Esophagus squamous epithelium (tissue), 5 donors: ENCODE measurements around the gene PNISR. TPM values are rescaled to one million over a fixed set of nuclear protein-coding genes. Genes with fewer than 3 reads are reported as not detected.
"Not testable (repeated sequence)": the region's sequence is repeated elsewhere in the genome, so short reads cannot be mapped to it uniquely, and the experiment has no call there.

Experiments used
- DNase-seq: peaks from one replicate; lab custom pipeline; 2025; lab: John Stamatoyannopoulos, UW
- H3K27ac ChIP-seq, 4 donors: fragments of 200-600 bp; sonication (generic); one replicate each; pipeline ENCODE4 v1.5.1; 2016 to 2019; ENCODE audit warnings: mild to moderate bottlenecking in 1 of 4
- H3K27me3 ChIP-seq, 4 donors: fragments of 200-600 bp; sonication (generic); 1 replicate in 3 of 4; 2 replicates in 1 of 4; pipeline versions ENCODE4 v1.5.1 to v1.6.0; 2017 to 2021; ENCODE audit warnings: antibody characterized with exemption in 1 of 4
- H3K36me3 ChIP-seq, 3 donors: fragments of 200-600 bp; sonication (generic); one replicate each; pipeline ENCODE4 v1.5.1; 2016 to 2019
- H3K4me1 ChIP-seq, 3 donors: fragments of 200-600 bp; sonication (generic); one replicate each; pipeline ENCODE4 v1.5.1; 2017 to 2019
- H3K4me3 ChIP-seq, 4 donors: fragments of 200-600 bp; sonication (generic); 1 replicate in 3 of 4; 2 replicates in 1 of 4; pipeline ENCODE4 v1.5.1; 2016 to 2019; ENCODE audit warnings: mild to moderate bottlenecking in 2 of 4, moderate library complexity in 1 of 4
- H3K9me3 ChIP-seq, 3 donors: fragments of 200-600 bp; sonication (generic); one replicate each; pipeline ENCODE4 v1.5.1; 2016 to 2019
- CTCF ChIP-seq, 6 experiments: fragments of 450-650 bp in 4 of 6; fragments of 200-600 bp in 2 of 6; sonication (generic) in 2 of 6; IDR thresholded peaks; one replicate each; pipeline ENCODE4 v1.5.1; 2016 to 2019; ENCODE audit warnings: antibody characterized with exemption in 6 of 6, mild to moderate bottlenecking in 4 of 6, moderate library complexity in 4 of 6
- POLR2A ChIP-seq, 4 donors: fragments of 450-650 bp; IDR thresholded peaks; one replicate each; pipeline ENCODE4 v1.6.1; 2017; ENCODE audit warnings: antibody characterized with exemption in 4 of 4, mild to moderate bottlenecking in 4 of 4, moderate library complexity in 3 of 4
- WGBS, 2 donors: methylation state at CpG; one replicate each; pipeline ENCODE4 v1.1.5; 2018; 5-methylcytosine and 5-hydroxymethylcytosine counted together
- intact Hi-C: fragments of 100-400 bp; cut with DNase I; formaldehyde crosslinking; loops from one replicate; pipeline ENCODE4 v1.15.0; 2022
- total RNA-seq, 4 donors: library from RNA; depleted of rRNA; stranded (reverse); fragments of >200 nt; gene quantifications; one replicate each; pipeline ENCODE4 v1.1.0, GENCODE V29; 2016
- donor health status: DM: yes; HTN: yes; CAD: no.

Gene PNISR, protein sequence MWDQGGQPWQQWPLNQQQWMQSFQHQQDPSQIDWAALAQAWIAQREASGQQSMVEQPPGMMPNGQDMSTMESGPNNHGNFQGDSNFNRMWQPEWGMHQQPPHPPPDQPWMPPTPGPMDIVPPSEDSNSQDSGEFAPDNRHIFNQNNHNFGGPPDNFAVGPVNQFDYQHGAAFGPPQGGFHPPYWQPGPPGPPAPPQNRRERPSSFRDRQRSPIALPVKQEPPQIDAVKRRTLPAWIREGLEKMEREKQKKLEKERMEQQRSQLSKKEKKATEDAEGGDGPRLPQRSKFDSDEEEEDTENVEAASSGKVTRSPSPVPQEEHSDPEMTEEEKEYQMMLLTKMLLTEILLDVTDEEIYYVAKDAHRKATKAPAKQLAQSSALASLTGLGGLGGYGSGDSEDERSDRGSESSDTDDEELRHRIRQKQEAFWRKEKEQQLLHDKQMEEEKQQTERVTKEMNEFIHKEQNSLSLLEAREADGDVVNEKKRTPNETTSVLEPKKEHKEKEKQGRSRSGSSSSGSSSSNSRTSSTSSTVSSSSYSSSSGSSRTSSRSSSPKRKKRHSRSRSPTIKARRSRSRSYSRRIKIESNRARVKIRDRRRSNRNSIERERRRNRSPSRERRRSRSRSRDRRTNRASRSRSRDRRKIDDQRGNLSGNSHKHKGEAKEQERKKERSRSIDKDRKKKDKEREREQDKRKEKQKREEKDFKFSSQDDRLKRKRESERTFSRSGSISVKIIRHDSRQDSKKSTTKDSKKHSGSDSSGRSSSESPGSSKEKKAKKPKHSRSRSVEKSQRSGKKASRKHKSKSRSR
- 100 to 1,000 TPM in 1 of 4 donors, 10 to 100 TPM in 3; 24.3 to 118 (median 47.4) TPM for total RNA-seq

DNA sequence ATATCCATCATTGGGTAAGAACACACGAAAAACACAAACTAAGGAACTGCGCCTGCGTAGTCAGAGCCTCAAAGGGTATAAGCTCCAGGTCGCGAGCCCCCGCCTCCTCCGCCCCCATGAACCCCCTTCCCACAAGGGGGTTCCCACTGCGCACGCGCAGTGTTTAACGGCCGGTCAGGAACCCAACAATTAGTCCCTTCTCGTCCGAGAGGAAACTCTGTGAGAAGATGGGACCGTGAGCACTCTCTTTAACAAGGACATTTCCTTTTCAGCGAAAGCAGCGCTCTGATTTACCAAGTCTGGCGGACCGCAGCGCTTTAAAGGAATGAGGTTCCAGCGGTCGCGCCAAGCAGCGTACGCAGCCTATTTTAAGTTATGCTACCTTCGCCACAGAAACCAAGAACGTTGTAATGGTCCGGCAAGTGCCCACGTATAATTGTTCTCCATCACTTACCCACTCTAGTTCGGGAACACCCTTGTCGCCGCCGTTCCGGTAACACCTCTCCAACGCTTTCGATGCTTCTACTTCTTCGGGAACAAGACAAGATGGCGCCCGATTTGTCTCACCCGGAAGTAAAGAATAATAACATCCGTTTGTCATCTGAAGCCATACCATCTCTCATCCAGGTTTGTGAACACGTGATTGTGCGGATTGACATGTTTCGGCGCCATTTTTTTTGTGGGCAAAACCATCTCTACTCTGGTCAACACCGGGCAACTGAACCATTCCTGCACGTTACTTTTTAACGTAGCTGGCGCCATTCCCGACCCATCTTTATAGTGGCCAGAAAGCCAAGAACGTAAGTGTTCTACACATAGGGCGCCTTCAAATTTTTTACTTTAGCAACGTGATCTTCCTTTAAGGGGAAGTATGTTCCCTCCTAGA, at the start of gene PNISR:
TSS of gene PNISR (minus strand) at position 548 of the 886 bp plus-strand sequence. CDS start 10,649 bp downstream, outside the sequence.
- peak within 1 kb of the TSS; percentile 50 to 93 (median 88) for H3K4me3 ChIP-seq
- 1% methylated on average over 42 to 47 of the region's 53 CpGs for WGBS, 2 donors
- peaks cover 0 to 15% (median 0%) of the 10 kb centered on the region in 3 donors for H3K36me3 ChIP-seq
- peak within 1 kb of the TSS; percentile 88 to 100 (median 98) for H3K27ac ChIP-seq
- intact Hi-C loops = loop anchor here (10.0 kb wide), 1 partner anchor 90 kb away; no protein-coding TSS in a partner anchor
- peak; percentile 75 for DNase-seq
- H3K27me3 ChIP-seq = no peaks in the 10 kb centered on the region
- no peaks in the 10 kb centered on the region for H3K9me3 ChIP-seq
- H3K4me1 ChIP-seq = peaks cover 19 to 69% (median 36%) of the 10 kb centered on the region in 3 donors
- TF ChIP-seq CTCF (IDR thresholded peaks at IDR 0.05) = no peak
- TF ChIP-seq POLR2A (IDR thresholded peaks at IDR 0.05) = peak in 2 of 4 donors; percentile 22 to 41

DNA sequence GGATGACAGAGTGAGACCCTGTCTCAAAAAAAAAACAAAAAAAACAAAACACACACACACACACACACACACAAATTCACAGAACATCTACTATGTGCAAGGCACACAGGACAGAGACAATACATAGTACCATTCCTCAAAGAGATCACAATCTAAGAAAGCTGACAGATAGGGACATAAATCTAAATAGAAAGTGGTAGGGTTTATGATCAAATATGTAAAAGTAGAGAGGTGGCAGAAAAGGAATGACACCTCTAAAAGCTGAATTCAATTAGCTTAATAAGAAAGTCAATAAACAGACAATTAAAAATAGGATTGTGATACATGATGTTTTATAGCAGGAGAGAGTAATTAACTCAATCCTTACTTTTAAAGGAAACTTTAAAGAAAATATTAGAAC, 48.6 kb upstream of the PNISR start:
- Histone ChIP-seq H3K27ac (no peak overlapping the region), H3K36me3 (peaks cover 0 to 52% (median 0%) of the 10 kb centered on the region in 3 donors), H3K27me3 (no peaks in the 10 kb centered on the region), H3K4me1 (no peaks in the 10 kb centered on the region), H3K9me3 (no peaks in the 10 kb centered on the region), H3K4me3 (no peak overlapping the region)
- TF ChIP-seq CTCF (IDR thresholded peaks at IDR 0.05) (no peak), POLR2A (IDR thresholded peaks at IDR 0.05) (no peak)
- intact Hi-C loops = no loop called here
- DNase-seq = no peak

GRCh38 chr6:99471638-99472037, 46.5 kb upstream of the PNISR start:
- H3K4me1 ChIP-seq = no peaks in the 10 kb centered on the region
- DNase-seq = no peak
- H3K27me3 ChIP-seq = no peaks in the 10 kb centered on the region
- intact Hi-C loops = no loop called here
- no peak overlapping the region for H3K27ac ChIP-seq
- no peak for TF ChIP-seq POLR2A (IDR thresholded peaks at IDR 0.05)
- no peak for TF ChIP-seq CTCF (IDR thresholded peaks at IDR 0.05)
- no peak overlapping the region for H3K4me3 ChIP-seq
- WGBS, 2 donors = 88 to 92% methylated on average over 2 of the region's 2 CpGs
- H3K36me3 ChIP-seq = peaks cover 0 to 41% (median 0%) of the 10 kb centered on the region in 3 donors
- no peaks in the 10 kb centered on the region for H3K9me3 ChIP-seq

DNA sequence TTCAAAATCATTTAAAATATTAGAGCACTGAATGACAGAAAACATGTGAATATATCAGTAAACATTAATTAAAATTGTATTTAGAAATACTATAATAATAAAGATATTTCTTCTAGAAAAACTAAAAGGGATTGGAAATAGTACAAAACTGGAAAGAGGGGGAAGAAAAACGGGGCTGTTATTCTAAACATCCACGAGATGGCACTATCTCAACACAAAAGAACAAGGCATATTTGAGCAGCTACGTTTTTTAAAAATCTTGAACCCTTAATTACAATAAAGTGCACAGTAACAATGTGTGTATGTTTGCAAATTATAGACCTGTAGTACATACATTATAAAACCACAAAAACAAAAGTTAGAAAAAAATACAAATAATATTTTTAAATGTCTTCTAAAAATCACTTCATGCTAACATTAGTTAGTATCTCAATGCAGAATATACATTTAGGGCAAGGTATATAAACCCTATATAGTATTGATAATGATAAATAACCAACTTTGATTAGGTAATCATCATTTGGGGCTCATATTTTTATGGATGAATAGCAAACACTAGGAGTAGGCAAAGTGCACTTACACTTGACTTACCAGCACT, 42.5 kb upstream of the PNISR start:
- H3K36me3 ChIP-seq = peaks cover 0 to 31% (median 0%) of the 10 kb centered on the region in 3 donors
- H3K27me3 ChIP-seq = no peaks in the 10 kb centered on the region
- DNase-seq = no peak
- no peaks in the 10 kb centered on the region for H3K9me3 ChIP-seq
- no peak overlapping the region for H3K27ac ChIP-seq
- H3K4me3 ChIP-seq = no peak overlapping the region
- 1 to 4% methylated on average over 3 of the region's 3 CpGs for WGBS, 2 donors
- TF ChIP-seq POLR2A (IDR thresholded peaks at IDR 0.05) = no peak
- TF ChIP-seq CTCF (IDR thresholded peaks at IDR 0.05) = peak; percentile 36 to 66 (median 52)
- intact Hi-C loops = loop anchor here (10.0 kb wide), 1 partner anchor 277 kb away; no protein-coding TSS in a partner anchor
- no peaks in the 10 kb centered on the region for H3K4me1 ChIP-seq

DNA sequence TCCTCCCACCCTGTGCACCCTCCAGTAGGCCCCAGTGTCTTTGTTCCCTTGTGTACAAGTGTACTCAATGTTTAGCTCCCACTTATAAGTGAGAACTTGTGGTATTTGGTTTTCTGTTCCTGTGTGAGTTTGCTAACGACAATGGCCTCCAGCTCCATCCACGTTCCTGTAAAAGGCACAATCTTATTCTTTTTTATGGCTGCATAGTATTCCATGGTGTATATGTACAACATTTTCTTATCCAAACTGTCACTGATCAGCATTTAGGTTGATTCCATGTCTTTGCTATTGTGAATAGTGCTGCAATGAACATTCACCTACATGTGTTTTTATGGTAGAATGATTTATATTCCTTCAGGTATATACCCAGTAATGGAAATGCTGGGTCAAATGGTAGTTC, 34.0 kb upstream of the PNISR start:
- H3K9me3 ChIP-seq, H3K4me3 ChIP-seq, H3K27ac ChIP-seq, H3K4me1 ChIP-seq, intact Hi-C loops, H3K27me3 ChIP-seq, DNase-seq: not testable (repeated sequence)
- peaks cover 0 to 37% (median 0%) of the 10 kb centered on the region in 3 donors for H3K36me3 ChIP-seq
- 97 to 100% methylated on average over 2 of the region's 2 CpGs for WGBS, 2 donors
